Epithelial cell of proximal tubule (primary cell): ENCODE data around the gene NR2E3. TPM values are rescaled to one million over a fixed set of nuclear protein-coding genes. Genes with fewer than 3 reads are reported as not detected.
"Not testable (repeated sequence)": the region's sequence is repeated elsewhere in the genome, so short reads cannot be mapped to it uniquely, and the experiment has no call there.

Experiments
- DNase-seq: peaks from one replicate; pipeline ENCODE4 v3.0.0-alpha.2; 2011; ENCODE audit warnings: low read depth
- H3K4me3 ChIP-seq: 2 replicates; pipeline ENCODE4 v1.5.1; 2011; ENCODE audit warnings: low read depth, mild to moderate bottlenecking, low read length
- CTCF ChIP-seq: conservative IDR thresholded peaks from 2 replicates; pipeline ENCODE4 v1.5.1; 2012; ENCODE audit warnings: low read depth, mild to moderate bottlenecking, low read length
- total RNA-seq: library from RNA; depleted of rRNA; stranded (reverse); fragments of >200 nt; gene quantifications from 2 replicates; pipeline ENCODE4 v1.2.3, GENCODE V29; 2015

The NR2E3 gene
- total RNA-seq, 1 donor from 2014 or later = not detected

GRCh38 chr15:71825021-71825730 is 14.8 kb downstream of the NR2E3 start:
- TF ChIP-seq CTCF = no peak
- DNase-seq = no peak
- no peak overlapping the region for H3K4me3 ChIP-seq

- TF ChIP-seq CTCF = no peak
Observed at GRCh38 chr15:71826196-71826595, 15.8 kb downstream of the NR2E3 start.

GRCh38 chr15:71830981-71831380 is 20.6 kb downstream of the NR2E3 start:
- no peak overlapping the region for H3K4me3 ChIP-seq
- TF ChIP-seq CTCF = no peak
- DNase-seq = no peak

More at GRCh38 chr15:71826196-71826595, 15.8 kb downstream of the NR2E3 start:
- DNase-seq = no peak
- H3K4me3 ChIP-seq = no peak overlapping the region

- TF ChIP-seq CTCF = no peak
- DNase-seq = no peak
- H3K4me3 ChIP-seq = no peak overlapping the region
Observed at GRCh38 chr15:71841563-71841962, 31.2 kb downstream of the NR2E3 start.

- no peak for TF ChIP-seq CTCF
Observed at GRCh38 chr15:71844916-71845315, 34.6 kb downstream of the NR2E3 start.

GRCh38 chr15:71853543-71853942 is 43.2 kb downstream of the NR2E3 start:
- TF ChIP-seq CTCF = no peak
- no peak for DNase-seq
- no peak overlapping the region for H3K4me3 ChIP-seq

More at GRCh38 chr15:71844916-71845315, 34.6 kb downstream of the NR2E3 start:
- no peak overlapping the region for H3K4me3 ChIP-seq
- no peak for DNase-seq

- DNase-seq, H3K4me3 ChIP-seq: not testable (repeated sequence)
Observed at GRCh38 chr15:71858232-71858631, 47.9 kb downstream of the NR2E3 start.
